ENCODE measurements around the gene C1orf35.

DNA sequence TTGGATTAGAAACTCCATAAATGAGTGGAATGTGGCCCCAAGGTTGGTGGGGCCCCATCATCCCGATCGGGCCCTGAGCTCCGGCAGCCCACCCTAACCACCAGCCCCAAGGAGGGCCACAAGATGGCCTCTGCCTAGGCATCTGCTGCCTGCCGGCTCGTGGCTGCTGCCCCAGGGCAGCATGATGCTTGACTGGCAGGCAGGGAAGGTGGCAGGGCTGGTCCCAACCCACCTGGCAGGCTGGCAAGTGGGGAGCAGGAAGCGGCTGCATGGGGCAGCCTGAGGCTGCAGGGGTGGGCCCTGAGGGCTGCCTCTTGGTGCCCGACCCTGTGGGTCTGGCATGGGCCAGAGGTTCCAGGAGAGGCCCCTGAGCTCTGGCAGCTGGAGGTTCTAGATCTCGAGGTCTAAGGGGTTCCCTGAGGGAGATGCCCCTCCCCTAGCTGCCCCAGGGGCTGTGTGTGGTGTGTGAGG is 45.8 kb upstream of the C1orf35 start:
- TF ChIP-seq YY1 (IDR thresholded peaks at IDR 0.05; ENCODE audit: low read depth), result no peak
- no peak for TF ChIP-seq RAD21 (IDR thresholded peaks at IDR 0.05; ENCODE audit: low read depth)

All from Ishikawa (cell line).